ENCODE results near the gene SGO1. TPM values are rescaled to one million over a fixed set of nuclear protein-coding genes. Genes with fewer than 3 reads are reported as not detected.
A peak's percentile ranks its signal among the peaks of the same experiment; 100 is the strongest.
"Not testable (repeated sequence)": the region's sequence is repeated elsewhere in the genome, so short reads cannot be mapped to it uniquely, and the experiment has no call there.

SGO1 gene
- total RNA-seq (4.2 TPM), polyA plus RNA-seq (ENCODE audit: insufficient read depth in 1 of 8, insufficient read length in 8 of 8, low replicate concordance in 1 of 8) (1 to 10 TPM; 4.5 to 8.1 (median 5.6) TPM)
- long read RNA-seq, donor 1: 0 reads
- long read RNA-seq, donor 2: 0 reads
- long read RNA-seq, donor 3, partial matches to known transcripts: 0 of 1 reads
- long read RNA-seq, donor 3, other reads (novel, unspliced or antisense): 0 of 1 reads
- long read RNA-seq, donor 4: 0 reads
- long read RNA-seq, donor 5: 0 reads
- long read RNA-seq, donor 6: 0 reads
- long read RNA-seq, donor 7: 0 reads
- long read RNA-seq, donor 8: 0 reads
- long read RNA-seq, donor 9: 0 reads
- long read RNA-seq, donor 10: 0 reads
- long read RNA-seq, donor 11: 0 reads

DNA sequence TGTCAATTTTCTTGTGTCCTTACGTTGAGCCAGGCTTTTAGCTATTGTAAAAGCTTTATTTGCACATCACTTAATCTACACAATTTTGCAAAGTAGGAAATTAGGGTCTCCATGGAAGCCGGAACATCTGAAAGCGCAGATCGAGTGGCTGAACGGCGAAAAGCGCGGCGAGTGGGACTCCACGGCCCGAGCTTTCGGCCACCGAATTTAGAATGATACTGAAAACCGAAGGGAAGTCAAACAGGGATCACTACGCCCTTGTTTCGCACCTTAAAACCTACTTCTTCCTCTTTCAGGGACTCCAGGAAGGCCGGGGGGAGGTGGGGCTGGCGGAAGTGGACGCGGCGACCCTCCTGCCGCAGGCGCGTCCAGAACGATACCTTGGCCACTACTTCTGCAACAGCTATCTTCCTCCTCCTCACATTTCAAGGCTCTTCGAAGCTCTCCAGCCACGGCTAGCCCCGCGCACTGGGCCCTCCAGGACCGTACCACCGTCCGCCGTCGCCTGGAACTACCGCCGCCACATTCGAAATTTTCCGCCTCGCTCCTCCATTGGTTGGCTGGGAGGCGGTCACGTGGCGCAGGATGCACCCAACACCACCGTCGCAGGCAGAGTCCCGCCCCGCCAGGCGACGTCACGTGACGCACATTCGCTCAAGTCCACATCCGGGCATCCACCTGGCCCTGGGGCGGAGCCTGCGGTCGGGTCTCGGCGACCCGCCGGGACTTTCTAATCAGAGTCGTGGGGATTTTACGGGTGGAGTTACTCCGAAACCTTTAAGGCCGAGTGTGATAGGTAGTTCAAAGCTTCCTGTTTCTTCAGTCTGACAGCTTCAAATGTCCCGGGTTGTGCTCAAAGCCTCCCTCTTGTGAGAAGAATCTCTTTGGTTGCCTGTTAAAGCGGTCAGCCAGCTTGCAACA, at the start of gene SGO1:
TSS of gene SGO1 (minus strand) at position 528 of the 921 bp plus-strand sequence. CDS start 2,179 bp downstream, outside the sequence.
- WGBS (ENCODE audit: insufficient coverage): 0% methylated on average over 59 of the region's 65 CpGs

DNA sequence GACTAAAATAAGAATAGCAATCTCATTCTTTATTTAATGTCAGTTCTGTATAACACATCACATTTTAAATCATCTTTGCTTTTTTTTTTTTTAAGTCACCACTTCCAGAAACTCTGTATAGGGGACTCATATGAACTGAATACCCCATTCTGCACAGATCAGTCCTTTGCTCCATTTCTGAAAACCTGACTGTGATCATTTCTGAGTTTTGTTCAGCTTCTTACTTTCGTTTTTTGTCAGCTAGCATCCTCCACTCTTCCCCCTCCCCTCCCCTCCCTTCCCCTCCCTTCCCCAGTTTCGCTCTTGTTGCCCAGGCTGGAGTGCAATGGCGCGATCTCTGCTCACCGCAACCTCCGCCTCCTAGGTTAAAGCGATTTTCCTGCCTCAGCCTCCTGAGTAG, 49.8 kb upstream of the SGO1 start:
- DNase-seq: no peak
- no peak overlapping the region for H3K27ac ChIP-seq (ENCODE audit: low read length)
- no peaks in the 10 kb centered on the region for H3K4me1 ChIP-seq (ENCODE audit: control insufficient read depth, insufficient read depth, low read length)
- no peaks in the 10 kb centered on the region for H3K9me3 ChIP-seq (replicated peaks; ENCODE audit: control insufficient read depth, low read depth, low read length)
- H3K4me3 ChIP-seq (ENCODE audit: low read length): no peak overlapping the region
- 57% methylated on average over 1 of the region's 7 CpGs for WGBS (ENCODE audit: insufficient coverage)
- H3K27me3 ChIP-seq (ENCODE audit: control insufficient read depth, insufficient read depth, low read length): no peaks in the 10 kb centered on the region
- no peaks in the 10 kb centered on the region for H3K36me3 ChIP-seq (ENCODE audit: control insufficient read depth, insufficient read depth, low read length)

More for the DNA sequence above, at the start of gene SGO1:
- no peaks in the 10 kb centered on the region for H3K9me3 ChIP-seq (replicated peaks; ENCODE audit: control insufficient read depth, low read depth, low read length)
- peak within 1 kb of the TSS; percentile 98 for H3K27ac ChIP-seq (ENCODE audit: low read length)
- no peaks in the 10 kb centered on the region for H3K27me3 ChIP-seq (ENCODE audit: control insufficient read depth, insufficient read depth, low read length)
- DNase-seq: peak; percentile 99
- H3K36me3 ChIP-seq (ENCODE audit: control insufficient read depth, insufficient read depth, low read length): no peaks in the 10 kb centered on the region
- H3K4me1 ChIP-seq (ENCODE audit: control insufficient read depth, insufficient read depth, low read length): peaks cover 2% of the 10 kb centered on the region
- H3K4me3 ChIP-seq (ENCODE audit: low read length): peak within 1 kb of the TSS; percentile 85

DNA sequence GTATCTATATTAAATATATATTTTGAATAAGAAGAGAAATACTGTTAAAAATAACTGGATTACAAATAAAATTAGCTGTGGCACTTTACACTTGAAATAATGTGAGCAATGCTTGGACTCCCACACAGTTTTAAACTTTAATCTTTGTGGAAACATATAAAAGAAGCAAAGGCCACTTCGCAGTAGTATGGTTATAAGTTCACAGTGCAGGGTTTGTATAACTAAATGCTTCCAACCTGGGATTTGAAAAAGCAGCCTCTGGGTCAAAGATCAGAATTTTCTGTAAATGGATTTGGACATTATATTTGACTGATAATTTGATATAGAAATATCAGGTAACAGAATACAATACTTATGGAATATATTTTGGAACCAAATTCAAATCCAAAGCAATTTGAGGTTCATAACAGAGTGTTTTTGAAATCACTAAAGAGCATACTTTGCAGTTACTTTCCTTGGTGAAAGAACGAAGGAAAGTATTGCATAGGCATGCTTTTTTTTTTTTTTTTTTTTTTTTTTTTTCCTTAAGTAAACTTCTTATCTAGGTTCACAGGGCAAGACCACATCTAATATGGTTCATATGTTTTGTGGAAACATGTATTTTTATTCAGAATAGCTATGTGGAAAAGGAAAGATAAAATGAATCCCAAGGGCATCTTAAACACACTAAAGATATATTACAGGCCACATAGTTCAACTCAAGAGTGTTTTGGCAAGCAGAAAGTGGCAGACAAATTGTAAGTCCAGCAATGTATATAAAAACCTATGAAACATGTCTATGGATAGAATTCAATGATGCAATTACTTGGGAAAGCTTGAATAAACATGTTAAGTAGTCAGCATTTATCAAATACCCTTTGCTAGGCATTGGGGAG, 47.1 kb upstream of the SGO1 start:
- H3K27ac ChIP-seq (ENCODE audit: low read length): no peak overlapping the region
- H3K4me3 ChIP-seq (ENCODE audit: low read length): no peak overlapping the region
- no CpG with 5 or more reads among the region's 2 CpGs for WGBS (ENCODE audit: insufficient coverage)
- no peaks in the 10 kb centered on the region for H3K36me3 ChIP-seq (ENCODE audit: control insufficient read depth, insufficient read depth, low read length)
- H3K27me3 ChIP-seq (ENCODE audit: control insufficient read depth, insufficient read depth, low read length): no peaks in the 10 kb centered on the region
- peak; percentile 27 for DNase-seq
- H3K9me3 ChIP-seq (replicated peaks; ENCODE audit: control insufficient read depth, low read depth, low read length): no peaks in the 10 kb centered on the region
- H3K4me1 ChIP-seq (ENCODE audit: control insufficient read depth, insufficient read depth, low read length): no peaks in the 10 kb centered on the region

DNA sequence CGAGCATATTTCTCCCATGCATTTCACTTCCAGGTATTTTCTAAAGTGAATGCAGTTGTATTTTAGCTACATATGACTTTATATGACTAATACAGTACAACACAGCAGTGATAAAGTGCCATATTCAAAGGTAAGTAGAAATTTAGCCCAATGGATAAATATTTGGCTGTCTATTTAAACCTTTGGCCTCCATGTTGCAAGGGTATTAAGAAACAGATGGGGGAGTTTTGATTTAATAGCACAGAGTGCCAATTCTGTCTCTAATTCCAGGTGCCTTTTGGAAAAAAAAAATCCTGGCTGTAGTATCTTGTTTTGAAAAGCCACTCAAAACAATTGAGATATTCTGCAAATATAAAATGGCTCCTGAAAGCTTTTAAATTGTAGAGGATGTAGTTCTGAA, 44.9 kb upstream of the SGO1 start:
- no peaks in the 10 kb centered on the region for H3K4me1 ChIP-seq (ENCODE audit: control insufficient read depth, insufficient read depth, low read length)
- no peaks in the 10 kb centered on the region for H3K27me3 ChIP-seq (ENCODE audit: control insufficient read depth, insufficient read depth, low read length)
- no peak overlapping the region for H3K27ac ChIP-seq (ENCODE audit: low read length)
- no peak for DNase-seq
- no CpG with 5 or more reads among the region's 1 CpG for WGBS (ENCODE audit: insufficient coverage)
- no peaks in the 10 kb centered on the region for H3K36me3 ChIP-seq (ENCODE audit: control insufficient read depth, insufficient read depth, low read length)
- no peak overlapping the region for H3K4me3 ChIP-seq (ENCODE audit: low read length)
- H3K9me3 ChIP-seq (replicated peaks; ENCODE audit: control insufficient read depth, low read depth, low read length): no peaks in the 10 kb centered on the region

DNA sequence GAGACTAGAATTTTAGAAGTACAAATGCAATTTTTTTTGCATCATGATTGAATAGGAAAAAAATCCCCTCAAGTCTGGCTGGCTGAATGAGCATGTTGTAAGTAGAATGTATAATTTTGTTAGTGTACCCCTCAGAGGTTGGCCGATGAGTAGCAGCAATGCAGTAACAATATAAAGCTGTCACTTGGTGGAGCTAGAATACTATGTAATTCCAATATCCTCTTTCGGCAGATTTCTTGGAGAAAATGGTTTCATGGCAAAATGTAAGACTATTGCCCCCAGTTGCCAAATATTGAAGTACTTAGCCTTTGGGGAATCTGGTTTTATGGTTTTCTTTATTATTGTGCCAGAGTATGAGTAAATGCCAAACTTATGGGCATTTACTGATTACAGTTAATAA, 39.8 kb upstream of the SGO1 start:
- Histone ChIP-seq H3K9me3 (replicated peaks; ENCODE audit: control insufficient read depth, low read depth, low read length) (no peaks in the 10 kb centered on the region), H3K27me3 (ENCODE audit: control insufficient read depth, insufficient read depth, low read length) (no peaks in the 10 kb centered on the region), H3K27ac (ENCODE audit: low read length) (no peak overlapping the region), H3K36me3 (ENCODE audit: control insufficient read depth, insufficient read depth, low read length) (no peaks in the 10 kb centered on the region), H3K4me3 (ENCODE audit: low read length) (no peak overlapping the region), H3K4me1 (ENCODE audit: control insufficient read depth, insufficient read depth, low read length) (no peaks in the 10 kb centered on the region)
- no CpG with 5 or more reads among the region's 2 CpGs for WGBS (ENCODE audit: insufficient coverage)
- peak; percentile 75 for DNase-seq

DNA sequence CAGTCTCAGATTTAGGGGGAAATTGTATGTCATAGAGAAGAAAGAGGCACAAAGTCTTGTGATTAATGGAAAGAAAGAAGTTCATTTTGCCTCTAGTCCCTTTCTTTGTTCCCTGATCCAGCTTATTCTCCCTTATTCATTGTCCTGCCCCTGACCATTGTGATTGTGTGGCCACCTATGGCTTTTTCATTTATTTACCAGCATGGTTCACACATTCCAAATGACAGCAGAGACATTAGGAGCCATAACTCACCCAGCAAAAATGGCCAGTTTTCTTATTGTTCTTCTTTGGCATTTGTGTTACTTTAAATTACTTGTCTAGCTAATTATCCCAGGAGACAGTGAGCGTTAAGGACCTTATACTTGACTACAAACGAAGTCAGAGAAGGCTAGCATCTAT, 36.3 kb upstream of the SGO1 start:
- Histone ChIP-seq H3K9me3 (replicated peaks; ENCODE audit: control insufficient read depth, low read depth, low read length) (no peaks in the 10 kb centered on the region), H3K4me1 (ENCODE audit: control insufficient read depth, insufficient read depth, low read length) (no peaks in the 10 kb centered on the region), H3K4me3 (ENCODE audit: low read length) (no peak overlapping the region), H3K27ac (ENCODE audit: low read length) (no peak overlapping the region), H3K27me3 (ENCODE audit: control insufficient read depth, insufficient read depth, low read length) (no peaks in the 10 kb centered on the region), H3K36me3 (ENCODE audit: control insufficient read depth, insufficient read depth, low read length) (no peaks in the 10 kb centered on the region)
- WGBS (ENCODE audit: insufficient coverage): no CpG with 5 or more reads among the region's 2 CpGs
- no peak for DNase-seq

DNA sequence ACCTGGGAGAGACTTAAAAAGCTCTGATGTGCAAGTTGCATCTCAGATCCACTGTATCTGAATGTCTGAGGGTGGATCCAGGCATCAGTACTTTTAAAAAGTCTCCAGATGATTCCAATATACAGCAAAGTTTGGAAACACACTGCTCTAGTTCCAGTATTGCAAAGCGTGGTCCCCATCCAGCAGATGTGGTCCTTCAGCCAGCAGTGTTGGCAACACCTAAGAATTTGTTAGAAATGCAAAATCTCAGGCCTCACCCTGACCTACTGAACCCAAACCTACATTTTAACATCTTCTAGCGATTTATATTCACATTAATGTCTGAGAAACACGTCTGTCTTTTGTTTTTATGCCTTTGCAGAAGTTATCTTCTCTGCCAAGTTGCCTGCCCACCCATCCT, 32.2 kb upstream of the SGO1 start:
- WGBS (ENCODE audit: insufficient coverage): 24% methylated on average over 3 of the region's 3 CpGs
- no peaks in the 10 kb centered on the region for H3K4me1 ChIP-seq (ENCODE audit: control insufficient read depth, insufficient read depth, low read length)
- no peak overlapping the region for H3K4me3 ChIP-seq (ENCODE audit: low read length)
- H3K9me3 ChIP-seq (replicated peaks; ENCODE audit: control insufficient read depth, low read depth, low read length): no peaks in the 10 kb centered on the region
- H3K36me3 ChIP-seq (ENCODE audit: control insufficient read depth, insufficient read depth, low read length): no peaks in the 10 kb centered on the region
- peak; percentile 52 for DNase-seq
- no peaks in the 10 kb centered on the region for H3K27me3 ChIP-seq (ENCODE audit: control insufficient read depth, insufficient read depth, low read length)
- H3K27ac ChIP-seq (ENCODE audit: low read length): no peak overlapping the region

DNA sequence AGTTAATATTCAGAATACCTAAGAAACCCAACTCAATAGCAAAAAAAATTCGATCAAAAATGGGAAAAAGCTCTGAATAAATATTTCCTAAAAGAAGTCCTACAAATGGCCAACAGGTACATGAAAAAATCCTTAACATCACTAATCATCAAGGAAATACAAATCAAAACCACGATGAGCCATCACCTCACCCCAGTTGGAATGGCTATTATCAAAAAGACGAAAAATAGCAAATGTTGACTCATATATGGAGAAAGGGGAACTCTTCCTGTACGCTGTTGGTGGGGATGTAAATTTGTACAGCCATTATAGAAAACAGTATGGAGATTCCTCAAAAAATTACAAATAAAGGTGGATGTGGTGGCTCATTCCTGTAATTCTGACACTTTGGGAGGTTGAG, 29.6 kb upstream of the SGO1 start:
- DNase-seq: no peak
- no peaks in the 10 kb centered on the region for H3K4me1 ChIP-seq (ENCODE audit: control insufficient read depth, insufficient read depth, low read length)
- no peaks in the 10 kb centered on the region for H3K9me3 ChIP-seq (replicated peaks; ENCODE audit: control insufficient read depth, low read depth, low read length)
- WGBS (ENCODE audit: insufficient coverage): 100% methylated on average over 1 of the region's 4 CpGs
- H3K4me3 ChIP-seq (ENCODE audit: low read length): no peak overlapping the region
- no peaks in the 10 kb centered on the region for H3K36me3 ChIP-seq (ENCODE audit: control insufficient read depth, insufficient read depth, low read length)
- no peaks in the 10 kb centered on the region for H3K27me3 ChIP-seq (ENCODE audit: control insufficient read depth, insufficient read depth, low read length)
- no peak overlapping the region for H3K27ac ChIP-seq (ENCODE audit: low read length)

DNA sequence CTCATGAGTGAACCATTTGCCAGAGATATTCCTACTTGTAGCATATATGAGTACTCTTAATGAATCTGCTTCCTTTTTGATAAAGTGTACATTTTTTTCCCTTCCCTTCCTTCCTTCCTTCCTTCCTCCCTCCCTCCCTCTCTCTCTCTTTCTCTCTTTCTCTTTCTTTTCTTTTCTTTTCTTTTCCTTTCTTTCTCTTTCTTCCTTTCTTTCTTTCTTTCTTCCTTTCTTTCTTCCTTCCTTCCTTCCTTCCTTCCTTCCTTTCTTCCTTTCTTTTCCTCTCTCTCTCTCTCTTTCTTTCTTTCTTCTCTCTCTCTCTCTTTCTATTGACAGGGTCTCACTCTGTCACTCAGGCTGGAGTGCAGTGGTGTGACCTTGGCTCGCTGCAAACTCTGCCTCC, 27.5 kb upstream of the SGO1 start:
- H3K27ac ChIP-seq (ENCODE audit: low read length): not testable (repeated sequence)
- WGBS (ENCODE audit: insufficient coverage): no CpG with 5 or more reads among the region's 1 CpG

More for the DNA sequence above, 27.5 kb upstream of the SGO1 start:
- H3K9me3 ChIP-seq (replicated peaks; ENCODE audit: control insufficient read depth, low read depth, low read length); H3K4me1 ChIP-seq (ENCODE audit: control insufficient read depth, insufficient read depth, low read length); H3K27me3 ChIP-seq (ENCODE audit: control insufficient read depth, insufficient read depth, low read length); H3K4me3 ChIP-seq (ENCODE audit: low read length); H3K36me3 ChIP-seq (ENCODE audit: control insufficient read depth, insufficient read depth, low read length); DNase-seq: not testable (repeated sequence)

All from muscle of leg (tissue), 16 donors.